Measurements from ENCODE around the gene RPIA.
A peak's percentile ranks its signal among the peaks of the same experiment; 100 is the strongest.
"Not testable (repeated sequence)": the region's sequence is repeated elsewhere in the genome, so short reads cannot be mapped to it uniquely, and the experiment has no call there.

The RPIA gene

DNA sequence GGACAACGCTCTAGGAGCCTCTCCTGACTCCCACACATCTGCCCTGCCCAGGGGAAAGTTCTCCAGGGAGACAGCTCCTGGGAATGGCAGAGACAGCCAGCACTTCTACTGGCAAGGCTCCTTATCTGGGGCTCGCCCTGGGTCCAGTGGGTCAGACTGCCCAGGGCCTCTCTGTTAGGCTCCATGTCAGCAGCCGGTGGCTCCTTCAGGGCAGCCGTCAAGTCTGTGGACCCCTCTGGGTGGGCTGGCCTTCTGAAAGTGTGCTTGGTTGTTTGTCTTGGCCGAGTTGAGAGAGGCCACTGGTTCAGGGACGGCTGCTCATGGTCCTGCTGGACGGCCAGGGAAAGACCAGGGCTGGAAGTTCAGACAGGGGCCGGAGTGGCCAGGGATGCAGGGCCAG is 65.6 kb downstream of the RPIA start:
- FAIRE-seq = no peak
- no peak for DNase-seq (ENCODE audit: insufficient read length, low spot score)

DNA sequence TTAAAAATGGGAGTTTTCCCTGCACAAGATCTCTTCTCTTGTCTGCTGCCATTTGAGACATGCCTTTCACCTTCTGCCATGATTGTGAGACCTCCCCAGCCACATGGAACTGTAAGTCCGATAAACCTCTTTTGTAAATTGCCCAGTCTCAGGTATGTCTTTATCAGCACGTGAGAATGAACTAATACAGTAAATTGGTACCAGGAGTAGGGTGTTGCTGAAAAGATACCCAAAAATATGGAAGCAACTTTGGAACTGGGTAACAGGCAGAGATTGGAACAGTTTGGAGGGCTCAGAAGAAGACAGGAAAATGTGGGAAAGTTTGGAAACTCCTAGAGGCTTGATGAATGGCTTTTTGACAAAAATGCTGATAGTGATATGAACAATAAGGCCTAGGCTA is 67.2 kb downstream of the RPIA start:
- not testable (repeated sequence) for FAIRE-seq

More for the DNA sequence above, 65.6 kb downstream of the RPIA start:
- TF ChIP-seq PAX5 (IDR thresholded peaks at IDR 0.05; ENCODE audit: insufficient read depth, low read length, severe bottlenecking) (no peak), POLR2AphosphoS5 (IDR thresholded peaks at IDR 0.05; ENCODE audit: low read depth, low read length) (no peak), POLR2A (IDR thresholded peaks at IDR 0.05; ENCODE audit: low read depth, low read length) (no peak), POU2F2 (IDR thresholded peaks at IDR 0.05; ENCODE audit: low read depth, low read length) (no peak)

DNA sequence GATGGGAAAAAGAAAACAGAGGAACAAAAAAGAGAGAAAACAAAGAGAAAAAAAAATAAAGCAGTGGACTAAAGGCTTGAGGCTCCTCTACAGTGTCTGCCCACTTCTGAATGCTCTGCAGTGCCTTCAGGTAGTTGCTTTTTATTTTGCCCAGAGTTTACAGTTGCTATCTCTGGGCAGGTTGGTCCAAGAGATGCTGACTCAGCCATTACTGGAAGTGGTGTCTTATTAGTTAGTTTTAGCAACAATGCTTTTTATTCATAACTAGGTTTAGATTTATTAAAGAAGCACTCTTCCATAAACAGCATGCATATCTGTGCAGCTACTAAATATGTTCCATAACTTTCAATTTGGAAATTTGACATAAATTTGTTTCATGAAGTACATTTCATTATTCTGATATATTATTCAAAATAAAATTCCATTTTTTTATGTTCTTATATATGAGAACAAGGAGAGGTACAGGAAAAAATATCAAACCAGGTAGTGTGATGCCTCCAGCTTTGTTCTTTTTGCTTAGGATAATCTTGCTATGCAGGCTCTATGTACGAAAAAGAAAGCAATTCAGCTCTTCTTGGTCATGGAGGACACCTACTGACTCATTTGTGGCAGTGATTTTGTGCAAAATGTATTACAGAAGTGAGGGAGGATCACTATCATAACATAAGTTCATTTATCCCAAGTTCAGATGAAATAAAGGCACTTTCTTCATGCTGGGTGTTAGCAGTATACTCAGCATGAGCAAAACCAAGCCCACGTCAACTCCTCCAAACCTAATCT is 69.5 kb downstream of the RPIA start:
- DNase-seq (ENCODE audit: insufficient read length, low spot score) = no peak
- no peak for TF ChIP-seq PAX5 (IDR thresholded peaks at IDR 0.05; ENCODE audit: insufficient read depth, low read length, severe bottlenecking)
- no peak for TF ChIP-seq TAF1 (IDR thresholded peaks at IDR 0.05; ENCODE audit: low read depth, low read length)
- no peak for TF ChIP-seq SPI1 (IDR thresholded peaks at IDR 0.05; ENCODE audit: low read depth, low read length)
- no peak for FAIRE-seq

More for the DNA sequence above, 67.2 kb downstream of the RPIA start:
- DNase-seq (ENCODE audit: insufficient read length, low spot score) = not testable (repeated sequence)

GRCh38 chr2:88764141-88764849 is 72.8 kb downstream of the RPIA start:
- TF ChIP-seq TAF1 (IDR thresholded peaks at IDR 0.05; ENCODE audit: low read depth, low read length) (no peak), POLR2A (IDR thresholded peaks at IDR 0.05; ENCODE audit: low read depth, low read length) (no peak)
- FAIRE-seq (no peak), DNase-seq (ENCODE audit: insufficient read length, low spot score) (no peak)

DNA sequence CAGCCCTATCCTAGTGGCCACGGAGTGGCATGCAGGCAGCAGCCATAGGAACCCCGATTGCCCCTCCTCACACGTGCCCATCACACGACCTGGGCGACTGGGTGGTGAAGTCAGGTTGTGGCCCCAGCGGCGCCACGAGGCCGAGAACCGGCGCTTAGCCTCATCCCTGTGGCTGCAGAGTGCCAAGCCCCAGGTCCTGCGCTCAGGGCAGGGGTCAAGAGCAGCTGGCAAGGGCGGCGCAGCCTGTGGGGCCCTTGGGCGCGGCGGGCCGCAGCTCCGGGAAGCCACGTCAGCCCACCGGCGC is 73.3 kb downstream of the RPIA start:
- no peak for FAIRE-seq
- no peak for DNase-seq (ENCODE audit: insufficient read length, low spot score)
- TF ChIP-seq TAF1 (IDR thresholded peaks at IDR 0.05; ENCODE audit: low read depth, low read length) = no peak
- TF ChIP-seq PAX5 (IDR thresholded peaks at IDR 0.05; ENCODE audit: insufficient read depth, low read length, severe bottlenecking) = no peak
- TF ChIP-seq SPI1 (IDR thresholded peaks at IDR 0.05; ENCODE audit: low read depth, low read length) = no peak
- no peak for TF ChIP-seq POLR2A (IDR thresholded peaks at IDR 0.05; ENCODE audit: low read depth, low read length)
- TF ChIP-seq POU2F2 (IDR thresholded peaks at IDR 0.05; ENCODE audit: low read depth, low read length) = no peak
- TF ChIP-seq POLR2AphosphoS5 (IDR thresholded peaks at IDR 0.05; ENCODE audit: low read depth, low read length) = no peak

DNA sequence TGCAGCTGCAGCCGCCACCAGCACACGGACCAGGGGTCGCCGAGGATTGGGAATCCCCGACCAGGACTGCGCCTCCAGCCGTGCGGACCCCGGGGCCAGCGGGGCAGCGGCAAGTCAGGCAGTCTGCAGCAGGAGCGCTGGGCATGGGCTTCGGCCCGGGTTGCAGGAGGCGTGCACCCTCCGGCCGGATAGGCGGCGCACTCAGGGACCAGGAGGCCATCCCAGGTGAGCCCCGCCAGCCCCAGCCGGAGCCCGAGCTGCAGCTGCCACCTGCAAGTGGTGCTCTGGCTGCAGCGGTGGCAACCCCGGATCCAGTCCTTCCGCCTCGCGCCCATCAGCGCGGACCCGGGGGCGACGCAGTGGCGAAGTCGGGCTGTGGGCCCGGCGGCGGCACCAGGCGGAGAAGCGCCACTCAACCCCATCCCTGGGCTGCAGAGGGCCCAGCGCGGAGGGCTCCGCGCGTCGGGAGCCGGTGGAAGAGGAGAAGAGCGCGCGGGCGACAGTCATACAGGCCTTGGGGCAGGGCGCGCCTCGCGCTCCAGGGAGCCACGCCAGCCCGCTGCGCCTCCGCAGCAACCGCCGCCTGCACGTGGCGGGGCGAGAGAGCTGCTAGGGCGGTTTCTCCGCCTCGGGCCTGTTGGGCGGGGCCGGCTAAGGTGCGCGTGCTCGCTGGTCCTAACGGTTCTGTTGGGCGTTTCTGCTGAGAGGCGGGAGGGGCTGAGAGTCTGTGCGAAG is 73.8 kb downstream of the RPIA start:
- DNase-seq (ENCODE audit: insufficient read length, low spot score) (peak; percentile 53), FAIRE-seq (peak; percentile 95)
- TF ChIP-seq POLR2AphosphoS5 (IDR thresholded peaks at IDR 0.05; ENCODE audit: low read depth, low read length) (no peak), POLR2A (IDR thresholded peaks at IDR 0.05; ENCODE audit: low read depth, low read length) (no peak), SPI1 (IDR thresholded peaks at IDR 0.05; ENCODE audit: low read depth, low read length) (no peak), PAX5 (IDR thresholded peaks at IDR 0.05; ENCODE audit: insufficient read depth, low read length, severe bottlenecking) (no peak), POU2F2 (IDR thresholded peaks at IDR 0.05; ENCODE audit: low read depth, low read length) (no peak), TAF1 (IDR thresholded peaks at IDR 0.05; ENCODE audit: low read depth, low read length) (no peak)

- not testable (repeated sequence) for FAIRE-seq; DNase-seq (ENCODE audit: insufficient read length, low spot score)
Measured at GRCh38 chr2:88765889-88766481, 74.5 kb downstream of the RPIA start.

- FAIRE-seq (no peak), DNase-seq (ENCODE audit: insufficient read length, low spot score) (no peak)
- no peak for TF ChIP-seq POU2F2 (IDR thresholded peaks at IDR 0.05; ENCODE audit: low read depth, low read length)
- no peak for TF ChIP-seq POLR2AphosphoS5 (IDR thresholded peaks at IDR 0.05; ENCODE audit: low read depth, low read length)
- no peak for TF ChIP-seq SPI1 (IDR thresholded peaks at IDR 0.05; ENCODE audit: low read depth, low read length)
- TF ChIP-seq PAX5 (IDR thresholded peaks at IDR 0.05; ENCODE audit: insufficient read depth, low read length, severe bottlenecking) = no peak
- no peak for TF ChIP-seq TAF1 (IDR thresholded peaks at IDR 0.05; ENCODE audit: low read depth, low read length)
- TF ChIP-seq POLR2A (IDR thresholded peaks at IDR 0.05; ENCODE audit: low read depth, low read length) = no peak
Measured at GRCh38 chr2:88770016-88770415, 78.5 kb downstream of the RPIA start.

DNA sequence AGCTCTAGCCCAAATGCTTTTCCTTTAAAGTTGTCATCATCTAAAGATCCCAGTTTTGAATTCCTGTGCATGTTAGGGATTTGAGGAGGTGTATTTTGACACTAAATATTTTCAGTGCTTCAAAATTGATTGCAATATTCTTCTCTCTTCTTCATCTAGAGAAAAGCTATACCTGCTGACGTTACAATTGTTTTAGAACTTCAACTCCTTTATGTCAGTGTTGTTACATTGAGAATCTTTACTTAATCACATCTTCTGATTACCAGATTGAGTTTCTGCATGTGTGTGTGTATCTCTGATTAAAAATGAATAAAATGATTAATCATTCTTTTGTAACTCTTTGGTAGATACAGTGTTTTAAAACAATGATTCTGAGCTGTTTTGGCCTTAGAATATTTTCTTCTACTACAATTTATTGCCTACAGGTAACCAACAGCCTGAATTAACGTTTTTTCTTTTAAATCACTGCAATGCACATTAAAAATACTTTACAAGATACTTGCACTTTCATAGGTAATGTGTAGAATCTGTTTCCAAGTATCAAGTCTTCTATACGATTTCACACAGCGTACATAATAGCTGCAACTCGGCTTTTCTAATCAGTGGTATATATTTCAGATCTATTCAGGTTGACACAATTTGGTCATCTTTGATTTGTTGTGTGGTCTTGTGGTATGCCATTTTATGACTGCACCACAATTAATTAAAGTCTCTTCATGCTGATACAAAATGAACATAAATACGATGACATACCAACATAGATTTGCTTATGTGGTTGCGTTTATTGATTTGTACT is 82.0 kb downstream of the RPIA start:
- not testable (repeated sequence) for DNase-seq (ENCODE audit: insufficient read length, low spot score); FAIRE-seq

- FAIRE-seq; DNase-seq (ENCODE audit: insufficient read length, low spot score): not testable (repeated sequence)
Measured at GRCh38 chr2:88789213-88789612, 97.7 kb downstream of the RPIA start.

DNA sequence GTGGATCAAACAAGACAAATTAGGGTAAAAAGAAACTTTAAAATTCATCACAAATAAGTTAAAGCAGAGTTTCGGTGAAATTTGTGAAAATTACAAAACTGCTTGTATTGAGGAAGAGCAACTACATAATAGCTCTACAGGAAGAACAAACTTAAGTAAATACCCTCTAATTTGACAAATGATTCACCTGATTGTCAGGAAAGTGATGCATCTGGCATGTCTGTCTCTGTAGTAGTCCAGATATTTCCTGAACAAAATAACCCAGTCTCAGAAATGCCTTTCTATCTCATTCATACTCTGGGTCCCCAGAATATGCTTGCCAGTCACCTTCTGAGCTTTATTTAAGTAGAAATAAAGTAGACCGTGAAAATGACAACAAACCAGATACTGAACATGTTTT is 104.5 kb downstream of the RPIA start:
- DNase-seq (ENCODE audit: insufficient read length, low spot score); FAIRE-seq: not testable (repeated sequence)

DNA sequence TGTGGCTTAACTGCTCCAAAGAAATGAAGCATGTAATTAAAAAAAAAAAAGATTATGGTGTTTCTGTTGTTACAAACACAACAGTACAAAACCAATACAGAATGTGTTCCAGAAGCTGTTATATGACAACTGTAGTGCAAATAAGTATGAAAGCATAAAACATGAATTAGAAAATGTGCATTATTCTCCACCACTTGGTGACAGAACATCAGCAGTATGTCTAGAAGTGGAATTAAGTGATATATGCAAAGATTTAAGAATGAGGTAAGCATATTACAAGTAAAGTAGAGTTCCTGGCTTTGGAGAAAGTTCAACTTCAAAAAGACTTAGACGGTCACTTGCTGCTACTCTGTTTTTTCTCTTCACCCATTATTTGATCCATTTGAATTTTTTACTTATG is 105.0 kb downstream of the RPIA start:
- DNase-seq (ENCODE audit: insufficient read length, low spot score); FAIRE-seq: not testable (repeated sequence)

DNA sequence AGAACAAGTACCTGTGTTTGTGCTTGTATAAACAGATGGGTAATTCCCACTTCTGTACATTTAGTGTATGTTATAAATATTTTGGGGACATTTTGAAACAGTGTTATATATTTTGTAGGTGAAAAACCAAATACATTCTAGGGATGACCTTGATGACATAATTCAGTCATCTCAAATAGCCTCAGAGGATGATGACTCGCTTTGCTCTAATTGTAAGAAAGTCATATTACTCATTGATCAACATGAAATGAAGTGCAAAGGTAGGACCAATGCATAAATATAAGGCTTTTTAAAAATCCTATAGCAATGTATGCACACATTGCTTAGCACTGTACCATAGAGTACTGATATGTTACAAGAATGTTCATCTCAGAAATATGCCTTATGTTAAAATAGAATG is 105.7 kb downstream of the RPIA start:
- not testable (repeated sequence) for DNase-seq (ENCODE audit: insufficient read length, low spot score); FAIRE-seq

Measured in GM12891 (cell line).